ENCODE results near the gene ITPR1.
"Not testable (repeated sequence)": the region's sequence is repeated elsewhere in the genome, so short reads cannot be mapped to it uniquely, and the experiment has no call there.

ITPR1 gene

DNA sequence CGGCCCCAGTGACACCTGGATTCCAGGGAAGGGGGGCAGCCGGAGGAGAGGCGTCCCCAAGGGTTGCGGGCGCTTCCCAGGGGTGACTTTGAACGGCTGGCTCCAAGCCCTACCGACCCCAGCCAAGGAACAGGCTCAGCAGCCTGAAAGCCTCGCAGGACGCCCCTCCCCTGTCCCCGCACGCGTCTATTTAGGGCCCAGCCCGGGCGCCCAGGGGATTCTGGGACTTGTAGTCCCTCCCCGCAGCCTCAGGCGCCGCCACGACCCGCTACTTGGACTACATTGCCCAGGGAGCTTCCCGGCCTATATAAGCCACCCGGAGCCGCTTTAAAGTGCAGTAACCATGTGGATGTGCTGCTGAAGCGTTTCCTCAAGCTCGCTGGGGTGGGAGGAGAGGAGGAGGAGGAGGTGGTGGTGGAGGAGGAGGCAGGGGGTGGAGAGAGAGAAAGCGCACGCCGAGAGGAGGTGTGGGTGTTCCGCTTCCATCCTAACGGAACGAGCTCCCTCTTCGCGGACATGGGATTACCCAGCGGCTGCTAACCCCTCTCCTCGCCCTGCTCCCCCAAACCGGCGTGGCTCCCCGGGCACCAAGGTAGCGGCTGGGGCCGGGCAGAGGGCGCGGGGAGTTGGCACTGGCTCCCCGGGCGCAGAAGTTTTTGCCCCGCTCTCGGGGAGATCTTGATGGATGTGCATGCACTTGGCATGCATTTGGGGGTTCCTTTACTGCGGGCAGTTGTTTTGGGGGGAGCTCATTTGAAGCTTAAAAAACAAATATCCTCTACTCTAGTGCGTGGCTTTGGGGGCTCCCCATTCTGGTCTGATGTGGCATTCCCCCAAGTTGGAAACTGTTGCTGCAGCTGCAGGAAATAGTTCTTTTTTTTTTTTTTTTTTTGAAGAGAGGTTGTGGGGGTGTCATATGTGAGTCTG, at the start of gene ITPR1:
Gene ITPR1, plus strand, starts transcription at position 335 of the 927 bp plus-strand sequence. CDS start 23,144 bp downstream, outside the sequence.
- Mint-ChIP-seq H3K27me3 (ENCODE audit: low read depth) (peaks cover 31% of the 10 kb centered on the region), H3K36me3 (ENCODE audit: low read depth) (peaks cover 21% of the 10 kb centered on the region), H3K9me3 (no peaks in the 10 kb centered on the region), H3K4me1 (ENCODE audit: low read depth) (peaks cover 38% of the 10 kb centered on the region), H3K4me3 (peak within 1 kb of the TSS; percentile 93), H3K27ac (peak within 1 kb of the TSS; percentile 88)

DNA sequence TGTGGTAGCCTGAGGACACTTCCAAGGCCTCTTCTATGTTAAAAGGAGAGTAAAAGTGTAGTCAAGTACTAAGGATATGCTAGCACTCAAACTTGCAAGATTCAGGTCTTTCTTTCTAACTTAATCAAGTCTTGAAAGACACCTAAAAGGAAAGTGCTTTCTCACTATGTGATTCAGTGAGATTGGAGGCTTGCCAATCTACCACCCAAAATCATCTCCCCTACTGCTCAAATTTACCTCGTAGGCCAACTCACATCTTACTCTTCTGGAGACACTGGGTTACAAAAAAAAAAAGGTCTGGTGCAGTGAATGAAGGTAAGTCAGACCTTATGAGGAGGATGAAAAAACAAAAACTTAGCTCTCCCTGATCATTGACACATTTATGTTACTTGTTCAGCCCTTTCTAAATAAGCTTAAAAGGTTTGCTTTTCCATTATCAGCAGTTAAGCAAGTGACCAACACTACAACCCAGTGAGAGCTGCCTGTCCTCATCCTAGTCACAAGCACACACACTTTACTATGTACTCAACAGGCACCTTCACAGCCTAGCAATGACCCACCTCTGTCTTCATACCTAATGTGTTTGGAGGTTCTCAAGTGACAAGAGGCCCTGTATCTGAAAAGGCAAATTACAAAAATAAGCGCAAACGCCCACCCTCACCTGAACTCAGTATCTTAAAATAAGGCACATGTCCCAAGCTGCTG, 45.7 kb upstream of the ITPR1 start:
- no peaks in the 10 kb centered on the region for H3K9me3 Mint-ChIP-seq
- H3K27me3 Mint-ChIP-seq (ENCODE audit: low read depth) = no peaks in the 10 kb centered on the region
- H3K4me1 Mint-ChIP-seq (ENCODE audit: low read depth) = no peaks in the 10 kb centered on the region
- no peak overlapping the region for H3K27ac Mint-ChIP-seq
- peaks cover 6% of the 10 kb centered on the region for H3K36me3 Mint-ChIP-seq (ENCODE audit: low read depth)
- no peak overlapping the region for H3K4me3 Mint-ChIP-seq

DNA sequence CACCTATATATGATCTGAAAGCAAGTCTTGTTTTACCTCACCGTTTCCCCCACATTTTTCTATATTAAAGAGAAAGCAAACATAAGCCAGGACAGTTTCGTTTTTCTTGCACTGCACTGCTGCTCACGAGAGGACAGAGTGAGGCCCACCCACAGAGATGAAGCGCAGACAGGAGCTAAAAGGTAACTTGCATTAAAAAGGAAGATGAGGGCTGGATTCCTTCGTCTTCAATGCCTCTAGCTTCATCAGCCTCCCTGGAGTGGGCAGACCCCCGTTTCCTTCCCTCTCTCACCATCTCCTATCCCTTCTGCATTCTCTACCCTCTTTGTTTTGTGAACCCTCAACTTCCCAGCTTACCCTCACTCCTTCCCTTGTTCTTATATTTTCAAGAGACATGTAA, 45.0 kb upstream of the ITPR1 start:
- peaks cover 6% of the 10 kb centered on the region for H3K36me3 Mint-ChIP-seq (ENCODE audit: low read depth)
- no peak overlapping the region for H3K4me3 Mint-ChIP-seq
- no peak overlapping the region for H3K27ac Mint-ChIP-seq
- no peaks in the 10 kb centered on the region for H3K9me3 Mint-ChIP-seq
- no peaks in the 10 kb centered on the region for H3K4me1 Mint-ChIP-seq (ENCODE audit: low read depth)
- H3K27me3 Mint-ChIP-seq (ENCODE audit: low read depth) = no peaks in the 10 kb centered on the region

DNA sequence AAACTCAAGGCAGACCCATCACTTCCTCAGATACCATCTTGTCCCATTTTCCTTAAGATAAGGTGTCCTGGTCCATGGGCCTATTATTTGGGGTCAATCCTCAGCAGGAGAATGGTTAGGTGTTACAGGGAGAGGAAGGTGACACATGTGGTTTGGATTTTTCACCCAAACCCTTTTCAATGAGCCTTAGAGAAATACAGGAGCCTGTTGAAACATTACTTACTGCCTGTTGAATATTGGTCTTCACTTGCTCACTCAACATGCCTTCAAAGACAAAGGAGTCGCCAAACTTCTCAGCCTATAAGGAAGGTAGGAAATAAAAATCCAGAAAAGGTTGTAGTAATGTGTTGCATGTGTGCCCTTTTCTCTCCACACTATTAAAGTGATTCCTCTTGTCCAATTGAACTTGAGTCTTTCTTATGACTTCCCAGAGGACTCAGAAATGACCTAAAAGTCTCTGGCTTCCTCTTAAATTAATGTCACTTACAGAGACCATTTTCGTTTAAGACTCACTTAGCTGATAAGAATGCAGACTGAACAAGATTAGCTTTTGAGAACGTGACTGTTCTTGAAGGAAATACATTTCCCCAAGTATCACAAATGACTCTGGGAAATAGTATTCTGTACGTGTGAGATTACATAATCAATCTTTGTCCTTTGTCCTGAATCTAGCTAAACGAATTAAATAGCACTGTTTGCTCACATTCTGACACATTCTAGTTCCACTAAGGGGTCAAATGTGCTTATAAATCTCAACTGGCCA, 43.9 kb upstream of the ITPR1 start:
- Mint-ChIP-seq H3K9me3 (no peaks in the 10 kb centered on the region), H3K27ac (no peak overlapping the region), H3K27me3 (ENCODE audit: low read depth) (no peaks in the 10 kb centered on the region), H3K4me1 (ENCODE audit: low read depth) (no peaks in the 10 kb centered on the region), H3K36me3 (ENCODE audit: low read depth) (peaks cover 6% of the 10 kb centered on the region), H3K4me3 (no peak overlapping the region)

DNA sequence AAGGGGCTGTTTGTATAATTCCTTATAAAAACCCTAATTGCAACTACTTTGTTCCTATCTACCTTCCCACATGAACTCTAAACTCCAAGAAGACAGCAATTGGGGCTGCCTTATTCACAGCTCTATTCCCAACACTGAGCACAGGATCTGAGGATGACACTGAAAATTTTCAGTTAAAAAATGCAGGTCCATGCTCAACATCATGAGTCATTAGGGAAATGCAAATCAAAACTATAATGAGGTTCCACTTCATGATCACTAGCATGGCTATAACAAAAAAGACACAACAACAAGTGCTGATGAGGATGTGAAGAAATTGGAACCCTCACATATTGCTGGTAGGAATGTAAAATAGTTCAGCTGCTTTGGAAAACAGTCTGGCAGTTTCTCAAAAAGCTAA, 39.0 kb upstream of the ITPR1 start:
- no peak overlapping the region for H3K4me3 Mint-ChIP-seq
- no peaks in the 10 kb centered on the region for H3K9me3 Mint-ChIP-seq
- no peaks in the 10 kb centered on the region for H3K36me3 Mint-ChIP-seq (ENCODE audit: low read depth)
- no peak overlapping the region for H3K27ac Mint-ChIP-seq
- H3K4me1 Mint-ChIP-seq (ENCODE audit: low read depth) = no peaks in the 10 kb centered on the region
- H3K27me3 Mint-ChIP-seq (ENCODE audit: low read depth) = no peaks in the 10 kb centered on the region

DNA sequence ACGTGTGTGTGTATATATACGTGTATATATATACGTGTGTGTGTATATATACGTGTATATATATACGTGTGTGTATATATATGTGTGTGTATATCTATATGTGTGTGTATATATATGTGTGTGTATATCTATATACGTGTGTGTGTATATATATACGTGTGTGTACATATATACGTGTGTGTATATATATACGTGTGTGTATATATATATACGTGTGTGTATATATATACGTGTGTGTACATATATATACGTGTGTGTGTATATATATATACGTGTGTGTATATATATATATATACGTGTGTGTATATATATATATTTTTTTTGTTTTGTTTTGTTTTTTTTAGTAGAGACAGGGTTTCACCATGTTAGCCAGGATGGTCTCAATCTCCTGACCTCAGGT, 36.4 kb upstream of the ITPR1 start:
- H3K4me1 Mint-ChIP-seq (ENCODE audit: low read depth); H3K9me3 Mint-ChIP-seq; H3K4me3 Mint-ChIP-seq: not testable (repeated sequence)

DNA sequence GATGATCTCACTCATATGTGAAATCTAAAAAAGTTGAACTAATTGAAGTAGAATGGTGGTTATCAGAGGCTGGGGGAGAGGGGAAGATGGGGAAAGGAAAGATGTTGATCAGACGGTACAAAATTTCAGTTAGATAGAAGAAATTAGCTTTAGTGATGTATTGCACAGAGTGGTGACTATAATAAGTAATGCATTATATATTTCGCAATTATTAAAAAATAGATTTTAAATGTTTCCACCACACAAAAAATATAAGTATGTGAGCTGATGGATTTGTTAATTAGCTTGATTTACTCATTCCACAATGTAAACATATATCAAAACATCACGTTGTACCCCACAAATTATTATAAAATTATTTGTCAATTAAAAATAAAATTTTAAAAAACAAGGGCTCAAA, 34.2 kb upstream of the ITPR1 start:
- H3K9me3 Mint-ChIP-seq = no peaks in the 10 kb centered on the region
- H3K36me3 Mint-ChIP-seq (ENCODE audit: low read depth) = no peaks in the 10 kb centered on the region
- no peak overlapping the region for H3K27ac Mint-ChIP-seq
- no peak overlapping the region for H3K4me3 Mint-ChIP-seq
- no peaks in the 10 kb centered on the region for H3K27me3 Mint-ChIP-seq (ENCODE audit: low read depth)
- H3K4me1 Mint-ChIP-seq (ENCODE audit: low read depth) = peaks cover 2% of the 10 kb centered on the region

More for the DNA sequence above, 36.4 kb upstream of the ITPR1 start:
- not testable (repeated sequence) for H3K27ac Mint-ChIP-seq; H3K36me3 Mint-ChIP-seq (ENCODE audit: low read depth); H3K27me3 Mint-ChIP-seq (ENCODE audit: low read depth)

DNA sequence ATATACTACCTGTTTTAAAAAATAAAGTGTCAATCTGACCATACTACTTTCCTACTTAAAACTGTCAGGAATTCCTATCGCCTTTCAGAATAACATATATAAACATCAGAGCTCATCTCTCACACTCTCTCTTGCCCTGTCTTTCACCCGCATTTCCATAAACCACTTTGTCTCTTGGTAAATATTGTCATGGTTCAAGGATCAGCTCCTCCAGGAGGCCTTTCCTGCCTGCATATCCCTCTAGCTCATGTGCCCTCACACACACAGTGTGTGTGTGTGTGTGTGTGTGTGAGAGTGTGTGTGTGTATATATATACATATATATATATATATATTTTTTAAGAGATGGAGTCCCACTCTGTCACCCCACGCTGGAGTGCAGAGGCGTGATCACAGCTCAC, 32.8 kb upstream of the ITPR1 start:
- peaks cover 5% of the 10 kb centered on the region for H3K4me1 Mint-ChIP-seq (ENCODE audit: low read depth)
- H3K27ac Mint-ChIP-seq = no peak overlapping the region
- H3K4me3 Mint-ChIP-seq = no peak overlapping the region
- no peaks in the 10 kb centered on the region for H3K9me3 Mint-ChIP-seq
- no peaks in the 10 kb centered on the region for H3K36me3 Mint-ChIP-seq (ENCODE audit: low read depth)
- H3K27me3 Mint-ChIP-seq (ENCODE audit: low read depth) = no peaks in the 10 kb centered on the region

DNA sequence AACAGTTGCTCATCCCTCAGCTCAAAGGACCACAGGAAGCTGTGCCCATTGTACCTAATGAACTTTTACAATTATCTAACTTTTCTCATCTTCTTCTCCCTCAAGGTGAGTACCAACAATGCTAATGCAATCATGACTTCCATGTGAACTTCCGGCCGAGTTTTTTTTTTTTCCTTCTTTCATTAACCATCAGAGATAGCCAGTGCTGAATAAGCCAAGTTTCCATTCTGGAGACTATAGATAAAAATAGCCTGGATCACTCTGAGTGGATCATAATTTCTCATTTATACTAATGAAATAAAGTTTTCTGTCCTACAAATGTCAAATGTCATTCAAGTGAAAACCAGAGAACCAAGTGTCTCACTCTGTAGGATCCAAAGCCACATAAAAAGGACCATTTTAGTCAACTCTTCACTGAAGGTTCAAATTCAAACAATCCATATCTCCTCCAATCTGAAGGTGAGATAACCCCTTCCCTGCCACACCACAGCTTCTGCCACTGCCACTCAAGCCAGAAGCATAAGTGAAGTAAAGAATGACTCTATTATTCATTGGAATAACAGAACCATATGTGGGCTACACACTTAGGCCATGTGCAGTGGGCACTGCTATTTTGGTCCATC, 31.6 kb upstream of the ITPR1 start:
- Mint-ChIP-seq H3K4me1 (ENCODE audit: low read depth) (peaks cover 14% of the 10 kb centered on the region), H3K4me3 (no peak overlapping the region), H3K36me3 (ENCODE audit: low read depth) (no peaks in the 10 kb centered on the region), H3K27me3 (ENCODE audit: low read depth) (no peaks in the 10 kb centered on the region), H3K9me3 (no peaks in the 10 kb centered on the region), H3K27ac (no peak overlapping the region)

DNA sequence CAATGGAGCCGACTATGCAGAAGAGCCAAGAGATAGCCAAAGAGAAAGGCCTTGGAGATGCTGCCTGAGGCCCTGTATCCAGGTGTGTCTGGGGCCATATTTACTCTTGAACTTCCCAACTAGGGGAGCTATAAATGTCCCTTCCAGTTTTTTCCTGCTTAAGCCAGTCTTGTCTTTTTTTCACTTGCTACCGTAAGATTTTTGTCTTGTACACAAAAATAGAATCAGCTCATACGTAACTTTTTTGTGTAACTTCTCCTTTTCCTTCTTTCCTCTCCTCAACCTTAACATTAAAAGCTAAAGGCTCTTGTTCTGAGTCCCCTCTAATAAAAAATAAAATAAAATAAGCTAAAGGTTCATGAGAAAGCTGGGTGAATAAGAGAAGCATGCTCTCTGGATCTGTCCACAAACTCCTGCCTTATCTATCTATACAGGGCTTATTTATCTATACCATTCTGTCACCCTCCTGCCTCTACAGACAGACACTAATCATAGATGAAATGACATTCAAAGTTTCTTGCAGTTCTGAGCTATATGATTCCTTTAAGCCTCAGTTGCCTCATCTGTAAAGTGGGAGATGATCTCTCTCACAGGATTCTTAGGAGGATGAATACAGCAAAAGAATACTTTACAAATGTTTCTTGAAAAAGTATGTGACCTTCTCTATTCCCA, 30.6 kb upstream of the ITPR1 start:
- no peaks in the 10 kb centered on the region for H3K9me3 Mint-ChIP-seq
- H3K4me3 Mint-ChIP-seq = no peak overlapping the region
- H3K27me3 Mint-ChIP-seq (ENCODE audit: low read depth) = no peaks in the 10 kb centered on the region
- peaks cover 21% of the 10 kb centered on the region for H3K4me1 Mint-ChIP-seq (ENCODE audit: low read depth)
- H3K36me3 Mint-ChIP-seq (ENCODE audit: low read depth) = no peaks in the 10 kb centered on the region
- H3K27ac Mint-ChIP-seq = no peak overlapping the region

DNA sequence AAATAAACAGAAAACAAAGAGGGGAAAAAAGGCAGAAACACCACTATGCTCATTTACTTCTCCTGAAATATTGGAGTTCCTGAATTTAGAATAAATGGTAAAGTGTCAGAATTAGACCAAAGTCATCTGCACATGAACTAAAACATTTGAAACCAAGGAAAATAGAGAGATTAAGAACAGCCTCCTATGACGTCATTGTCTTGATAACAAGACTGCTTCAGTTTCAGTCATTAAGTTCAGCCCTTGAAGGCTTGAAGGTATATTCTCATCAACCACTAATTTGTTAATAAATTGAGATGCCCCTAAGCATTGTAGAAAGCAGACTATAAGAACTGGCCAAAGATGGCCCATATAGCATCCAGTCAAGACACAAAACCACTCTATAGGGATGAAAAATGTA, 28.6 kb upstream of the ITPR1 start:
- peaks cover 22% of the 10 kb centered on the region for H3K4me1 Mint-ChIP-seq (ENCODE audit: low read depth)
- H3K36me3 Mint-ChIP-seq (ENCODE audit: low read depth) = no peaks in the 10 kb centered on the region
- no peak overlapping the region for H3K4me3 Mint-ChIP-seq
- no peak overlapping the region for H3K27ac Mint-ChIP-seq
- no peaks in the 10 kb centered on the region for H3K9me3 Mint-ChIP-seq
- no peaks in the 10 kb centered on the region for H3K27me3 Mint-ChIP-seq (ENCODE audit: low read depth)

DNA sequence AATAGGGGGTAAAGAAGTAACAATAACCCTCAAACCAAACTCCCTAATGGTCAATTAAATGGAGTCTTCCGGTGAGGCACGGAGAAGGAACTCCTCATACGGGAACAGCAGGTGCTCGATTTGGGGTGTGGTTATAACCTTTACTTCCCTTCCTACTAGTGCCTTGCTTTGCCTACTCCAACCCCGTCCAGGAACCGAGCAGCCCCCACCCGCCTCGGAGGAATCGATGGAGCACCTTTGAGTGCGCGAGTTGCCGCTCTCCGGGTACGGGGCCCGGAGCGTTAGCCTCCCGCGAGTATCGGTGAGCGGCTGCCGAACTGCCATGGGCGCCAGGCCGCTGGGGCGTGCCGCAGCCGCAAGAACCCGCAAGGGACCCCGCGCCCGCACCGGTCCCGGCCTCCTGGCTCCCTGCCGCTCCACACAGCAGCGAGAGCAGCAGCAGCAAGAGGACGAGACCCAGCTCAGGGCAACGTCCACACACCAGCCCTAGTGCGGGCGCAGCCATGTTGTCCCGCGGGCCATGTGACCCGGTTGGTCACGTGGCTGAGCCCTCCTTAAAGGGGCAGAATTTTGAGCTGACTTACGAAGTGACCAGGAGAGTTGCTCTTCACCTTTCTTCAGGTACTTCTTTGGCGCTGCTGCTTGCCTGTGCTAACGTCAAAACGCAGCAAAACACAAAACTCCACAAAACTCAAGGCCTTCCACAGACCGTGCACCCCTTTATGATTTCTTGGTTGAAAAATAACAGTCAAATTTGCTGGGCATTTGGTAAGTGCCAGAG, 26.2 kb upstream of the ITPR1 start, which contains the start of gene SUMF1:
Gene SUMF1, minus strand, starts transcription at position 529 of the 781 bp plus-strand sequence. Its CDS starts 24 bp downstream, at position 505.
- H3K27me3 Mint-ChIP-seq (ENCODE audit: low read depth) = no peaks in the 10 kb centered on the region
- peaks cover 20% of the 10 kb centered on the region for H3K4me1 Mint-ChIP-seq (ENCODE audit: low read depth)
- peak within 1 kb of the TSS; percentile 93 for H3K27ac Mint-ChIP-seq
- H3K36me3 Mint-ChIP-seq (ENCODE audit: low read depth) = no peaks in the 10 kb centered on the region
- H3K9me3 Mint-ChIP-seq = no peaks in the 10 kb centered on the region
- peak within 1 kb of the TSS; percentile 92 for H3K4me3 Mint-ChIP-seq

DNA sequence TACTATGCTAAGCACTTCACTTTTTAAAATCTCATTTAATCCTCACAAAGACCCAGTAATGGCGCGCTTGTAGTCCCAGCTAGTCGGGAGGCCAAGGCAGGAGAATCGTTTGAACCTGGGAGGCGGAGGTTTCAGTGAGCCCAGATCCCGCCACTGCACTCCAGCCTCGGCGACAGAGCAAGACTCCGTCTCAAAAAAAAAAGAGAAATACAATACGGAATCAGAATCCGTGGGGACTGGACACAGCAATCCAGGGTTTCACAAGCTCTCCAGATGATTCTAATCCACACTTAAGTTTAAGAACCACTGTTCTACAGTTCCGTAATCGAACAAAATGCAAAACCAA, 25.7 kb upstream of the ITPR1 start:
- Mint-ChIP-seq H3K27ac (peak overlapping the region; percentile 80), H3K4me3 (peak overlapping the region; percentile 92), H3K4me1 (ENCODE audit: low read depth) (peaks cover 20% of the 10 kb centered on the region), H3K36me3 (ENCODE audit: low read depth) (no peaks in the 10 kb centered on the region), H3K27me3 (ENCODE audit: low read depth) (no peaks in the 10 kb centered on the region), H3K9me3 (no peaks in the 10 kb centered on the region)
